Mucosa of rectum (tissue), 2 donors: ENCODE data around the gene MYH2.

Experiments
- H3K27ac ChIP-seq, 2 donors: one replicate each; pipeline ENCODE4 v1.7.0; 2013; ENCODE audit warnings: inconsistent platforms in 2 of 2, low read depth in 2 of 2, low read length in 2 of 2
- H3K27me3 ChIP-seq, 2 donors: one replicate each; pipeline ENCODE4 v1.7.0; 2013; ENCODE audit warnings: low read length in 2 of 2; ENCODE audit not compliant: control insufficient read depth in 2 of 2, insufficient read depth in 2 of 2
- H3K36me3 ChIP-seq, 2 donors: one replicate each; pipeline ENCODE4 v1.7.0; 2013; ENCODE audit warnings: low read length in 2 of 2; ENCODE audit not compliant: control insufficient read depth in 2 of 2, insufficient read depth in 2 of 2
- H3K4me1 ChIP-seq, 2 donors: one replicate each; pipeline ENCODE4 v1.7.0; 2013; ENCODE audit warnings: low read length in 2 of 2, mild to moderate bottlenecking in 1 of 2; ENCODE audit not compliant: control insufficient read depth in 2 of 2, insufficient read depth in 2 of 2
- H3K4me3 ChIP-seq, 2 donors: one replicate each; pipeline ENCODE4 v1.7.0; 2013; ENCODE audit warnings: low read length in 2 of 2
- H3K9ac ChIP-seq, 2 donors: one replicate each; pipeline ENCODE4 v1.7.0; 2013; ENCODE audit warnings: low read length in 2 of 2, low read depth in 1 of 2, mild to moderate bottlenecking in 1 of 2
- H3K9me3 ChIP-seq, 2 donors: one replicate each; pipeline ENCODE4 v1.7.0; 2013; ENCODE audit warnings: low read length in 2 of 2; ENCODE audit not compliant: control insufficient read depth in 2 of 2
- donor health status: healthy.
- donor health status: Normal muscosa, but diverticular disease.

MYH2 gene

GRCh38 chr17:10518271-10519037 is 31.0 kb downstream of the MYH2 start, which contains the start of gene MYH1:
Gene MYH1, minus strand, starts transcription at chr17:10518542. Its CDS starts 1,900 bp downstream, at chr17:10516642.
- H3K4me3 ChIP-seq: no peak within 1 kb of the TSS
- no peaks in the 10 kb centered on the region for H3K27me3 ChIP-seq
- H3K9me3 ChIP-seq: no peaks in the 10 kb centered on the region
- H3K4me1 ChIP-seq: no peaks in the 10 kb centered on the region
- H3K27ac ChIP-seq: no peak within 1 kb of the TSS
- H3K36me3 ChIP-seq: no peaks in the 10 kb centered on the region
- no peak within 1 kb of the TSS for H3K9ac ChIP-seq

GRCh38 chr17:10516638-10517037 is 32.8 kb downstream of the MYH2 start:
- H3K36me3 ChIP-seq: no peaks in the 10 kb centered on the region
- no peak overlapping the region for H3K9ac ChIP-seq
- H3K4me3 ChIP-seq: no peak overlapping the region
- H3K27me3 ChIP-seq: no peaks in the 10 kb centered on the region
- H3K27ac ChIP-seq: no peak overlapping the region
- H3K9me3 ChIP-seq: no peaks in the 10 kb centered on the region
- H3K4me1 ChIP-seq: no peaks in the 10 kb centered on the region

GRCh38 chr17:10516065-10516464 is 33.4 kb downstream of the MYH2 start:
- Histone ChIP-seq H3K4me1 (no peaks in the 10 kb centered on the region), H3K36me3 (no peaks in the 10 kb centered on the region), H3K9ac (no peak overlapping the region), H3K27me3 (no peaks in the 10 kb centered on the region), H3K4me3 (no peak overlapping the region), H3K27ac (no peak overlapping the region), H3K9me3 (no peaks in the 10 kb centered on the region)

GRCh38 chr17:10513299-10514067 is 36.0 kb downstream of the MYH2 start:
- no peaks in the 10 kb centered on the region for H3K36me3 ChIP-seq
- H3K27ac ChIP-seq: no peak overlapping the region
- no peaks in the 10 kb centered on the region for H3K9me3 ChIP-seq
- no peak overlapping the region for H3K4me3 ChIP-seq
- H3K9ac ChIP-seq: no peak overlapping the region
- H3K27me3 ChIP-seq: no peaks in the 10 kb centered on the region
- no peaks in the 10 kb centered on the region for H3K4me1 ChIP-seq

GRCh38 chr17:10512856-10513255 is 36.6 kb downstream of the MYH2 start:
- no peaks in the 10 kb centered on the region for H3K36me3 ChIP-seq
- H3K4me1 ChIP-seq: no peaks in the 10 kb centered on the region
- H3K9ac ChIP-seq: no peak overlapping the region
- no peak overlapping the region for H3K4me3 ChIP-seq
- no peaks in the 10 kb centered on the region for H3K27me3 ChIP-seq
- H3K9me3 ChIP-seq: no peaks in the 10 kb centered on the region
- no peak overlapping the region for H3K27ac ChIP-seq

GRCh38 chr17:10499950-10500349 is 49.5 kb downstream of the MYH2 start:
- H3K4me1 ChIP-seq: no peaks in the 10 kb centered on the region
- H3K27ac ChIP-seq: no peak overlapping the region

GRCh38 chr17:10492004-10492403 is 57.5 kb downstream of the MYH2 start:
- H3K27me3 ChIP-seq: no peaks in the 10 kb centered on the region
- H3K4me3 ChIP-seq: no peak overlapping the region
- H3K9ac ChIP-seq: no peak overlapping the region
- no peaks in the 10 kb centered on the region for H3K36me3 ChIP-seq
- no peak overlapping the region for H3K27ac ChIP-seq
- H3K9me3 ChIP-seq: peaks cover 0 to 3% of the 10 kb centered on the region in 2 donors
- no peaks in the 10 kb centered on the region for H3K4me1 ChIP-seq

More at GRCh38 chr17:10499950-10500349, 49.5 kb downstream of the MYH2 start:
- Histone ChIP-seq H3K4me3 (no peak overlapping the region), H3K9me3 (no peaks in the 10 kb centered on the region), H3K27me3 (no peaks in the 10 kb centered on the region), H3K9ac (no peak overlapping the region), H3K36me3 (no peaks in the 10 kb centered on the region)

GRCh38 chr17:10482252-10482651 is 67.2 kb downstream of the MYH2 start:
- no peaks in the 10 kb centered on the region for H3K4me1 ChIP-seq
- no peaks in the 10 kb centered on the region for H3K27me3 ChIP-seq
- peaks cover 0 to 2% of the 10 kb centered on the region in 2 donors for H3K9me3 ChIP-seq
- no peaks in the 10 kb centered on the region for H3K36me3 ChIP-seq
- no peak overlapping the region for H3K4me3 ChIP-seq
- H3K27ac ChIP-seq: no peak overlapping the region
- no peak overlapping the region for H3K9ac ChIP-seq

GRCh38 chr17:10477701-10478100 is 71.8 kb downstream of the MYH2 start:
- H3K27ac ChIP-seq: no peak overlapping the region
- H3K27me3 ChIP-seq: no peaks in the 10 kb centered on the region
- no peaks in the 10 kb centered on the region for H3K36me3 ChIP-seq
- H3K9me3 ChIP-seq: no peaks in the 10 kb centered on the region
- H3K4me3 ChIP-seq: no peak overlapping the region
- H3K4me1 ChIP-seq: no peaks in the 10 kb centered on the region
- no peak overlapping the region for H3K9ac ChIP-seq

GRCh38 chr17:10474536-10474935 is 74.9 kb downstream of the MYH2 start:
- Histone ChIP-seq H3K9ac (no peak overlapping the region), H3K4me1 (no peaks in the 10 kb centered on the region), H3K4me3 (no peak overlapping the region), H3K9me3 (no peaks in the 10 kb centered on the region), H3K27me3 (no peaks in the 10 kb centered on the region), H3K27ac (no peak overlapping the region), H3K36me3 (no peaks in the 10 kb centered on the region)
